Stimulated activated CD4-positive, alpha-beta T cell treated with anti-CD3 and anti-CD28 coated beads, Interleukin-12 subunit alpha, Interleukin-12 subunit beta, amount 100 ng/mL, for 24 hours (primary cell): ENCODE results near the gene DISP3.

Experiments
- DNase-seq, 2 experiments: peaks; one replicate each; pipeline ENCODE4 v3.0.0-alpha.2; 2020; ENCODE audit warnings: low read depth in 2 of 2

Gene DISP3

DNA sequence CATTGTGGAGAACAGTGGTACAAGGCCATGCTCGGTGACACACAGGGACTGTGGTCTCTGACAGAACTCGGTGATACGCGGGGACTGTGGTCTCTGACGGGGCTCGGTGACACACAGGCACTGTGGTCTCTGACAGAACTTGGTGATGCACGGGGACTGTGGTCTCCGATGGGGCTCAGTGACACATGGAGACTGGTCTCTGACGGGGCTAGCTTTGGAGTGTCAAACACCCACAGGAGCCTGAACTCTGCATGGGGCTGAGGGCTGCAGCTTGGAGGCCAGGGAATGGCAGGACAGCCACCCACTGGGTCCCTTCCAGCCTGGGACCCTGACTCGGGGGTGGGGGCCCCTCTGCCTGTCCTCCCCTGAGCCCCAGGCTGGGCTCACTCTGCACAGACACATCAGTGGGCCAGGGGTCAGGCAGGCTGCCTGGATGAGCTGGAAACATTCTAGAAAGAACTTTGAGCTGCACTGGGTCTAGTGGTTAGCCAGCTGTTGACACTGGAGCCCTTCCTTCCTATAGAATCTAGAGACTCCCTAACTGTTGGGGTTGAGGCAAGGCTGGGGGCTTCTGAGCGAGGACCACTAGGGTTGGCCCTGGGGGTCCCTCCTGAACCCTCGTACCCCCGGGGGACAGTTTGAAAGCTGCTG is 49.8 kb downstream of the DISP3 start:
- DNase-seq: no peak

DNA sequence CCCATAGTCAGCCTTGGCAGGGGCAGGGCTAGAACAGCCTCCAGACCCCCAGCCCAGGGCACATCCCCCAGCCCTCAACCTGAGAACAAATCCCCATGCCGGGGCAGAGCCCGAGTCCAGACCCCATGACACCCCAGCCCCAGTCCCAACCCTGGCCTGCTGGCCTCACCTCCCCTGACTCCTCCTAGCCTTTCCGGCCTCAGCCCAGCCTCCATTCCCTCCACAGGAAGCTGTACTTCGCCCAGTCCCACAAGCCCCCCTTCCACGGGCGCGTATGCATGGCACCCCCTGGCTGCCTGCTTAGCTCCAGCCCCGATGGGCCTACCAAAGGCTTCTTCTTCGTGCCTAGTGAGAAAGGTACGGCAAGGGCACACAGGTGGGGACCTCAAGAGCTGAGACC is 50.4 kb downstream of the DISP3 start:
- no peak for DNase-seq

DNA sequence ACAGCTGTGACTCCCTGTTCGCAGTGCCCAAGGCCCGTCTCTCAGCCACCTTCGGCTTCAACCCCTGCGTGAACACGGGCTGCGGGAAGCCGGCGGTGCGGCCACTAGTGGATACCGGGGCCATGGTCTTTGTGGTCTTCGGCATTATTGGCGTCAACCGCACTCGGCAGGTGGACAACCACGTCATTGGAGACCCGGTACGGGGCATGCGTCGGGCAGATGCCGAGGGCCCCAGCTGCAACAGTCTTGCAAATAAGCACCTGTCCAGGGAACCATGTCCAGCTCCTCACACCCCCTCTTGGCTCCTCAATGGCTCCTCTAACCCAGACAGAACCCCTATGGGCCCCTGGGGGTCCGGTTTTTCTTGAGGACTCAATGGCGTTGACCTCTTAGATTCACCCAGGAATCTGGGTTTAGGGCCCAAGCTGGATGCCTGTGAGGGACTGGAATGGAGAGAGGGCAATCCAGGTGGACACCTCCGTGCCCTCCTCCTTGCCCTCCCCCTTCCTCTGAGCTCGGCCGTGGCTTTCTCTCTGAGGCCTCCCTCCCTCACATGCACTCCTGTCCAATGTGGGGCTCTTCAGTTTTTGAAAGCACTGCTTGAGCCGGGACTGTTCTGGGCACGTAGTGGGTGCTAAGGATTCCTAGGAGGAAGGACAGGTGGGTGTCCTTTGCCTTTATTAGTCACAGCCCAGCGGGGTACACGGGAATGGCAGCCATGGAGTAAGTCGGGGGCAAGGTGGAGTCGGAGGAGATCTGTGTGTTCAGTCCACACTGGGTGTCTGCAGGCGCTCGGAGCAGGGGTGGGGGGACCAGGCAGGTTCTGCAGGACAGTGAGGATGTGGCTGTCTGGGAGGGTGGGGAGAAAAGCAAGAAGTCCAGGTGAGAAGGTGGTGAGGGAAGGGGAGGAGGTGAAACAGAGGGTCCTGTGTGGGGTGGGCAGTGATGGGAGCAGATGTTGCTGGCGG is 51.1 kb downstream of the DISP3 start:
- no peak for DNase-seq

DNA sequence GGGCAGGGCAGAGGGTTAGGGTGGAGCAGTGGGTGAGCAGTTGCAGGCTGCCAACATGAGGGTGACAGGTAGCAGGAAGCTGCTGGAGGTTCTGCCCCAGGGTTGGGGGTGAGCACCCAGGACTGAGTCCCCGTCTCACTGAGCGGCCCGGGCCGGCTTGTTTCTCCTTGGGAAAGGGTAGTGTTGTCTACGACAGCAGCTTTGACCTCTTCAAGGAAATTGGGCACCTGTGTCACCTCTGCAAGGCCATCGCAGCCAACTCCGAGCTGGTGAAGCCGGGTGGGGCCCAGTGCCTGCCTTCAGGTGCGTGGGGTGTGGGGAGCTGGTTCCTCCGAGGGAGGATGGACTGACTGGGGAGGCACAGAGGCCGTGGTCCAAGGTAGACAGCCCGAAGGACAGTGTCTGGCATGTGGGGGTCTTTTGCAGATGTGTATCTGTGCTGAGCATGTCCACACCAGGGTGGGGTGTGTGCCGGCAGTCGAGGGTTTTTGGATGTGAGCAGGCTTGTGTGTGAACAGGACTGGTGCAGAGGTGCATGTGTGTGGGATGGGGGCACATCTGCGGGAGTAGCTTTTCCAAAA is 51.9 kb downstream of the DISP3 start:
- no peak for DNase-seq

DNA sequence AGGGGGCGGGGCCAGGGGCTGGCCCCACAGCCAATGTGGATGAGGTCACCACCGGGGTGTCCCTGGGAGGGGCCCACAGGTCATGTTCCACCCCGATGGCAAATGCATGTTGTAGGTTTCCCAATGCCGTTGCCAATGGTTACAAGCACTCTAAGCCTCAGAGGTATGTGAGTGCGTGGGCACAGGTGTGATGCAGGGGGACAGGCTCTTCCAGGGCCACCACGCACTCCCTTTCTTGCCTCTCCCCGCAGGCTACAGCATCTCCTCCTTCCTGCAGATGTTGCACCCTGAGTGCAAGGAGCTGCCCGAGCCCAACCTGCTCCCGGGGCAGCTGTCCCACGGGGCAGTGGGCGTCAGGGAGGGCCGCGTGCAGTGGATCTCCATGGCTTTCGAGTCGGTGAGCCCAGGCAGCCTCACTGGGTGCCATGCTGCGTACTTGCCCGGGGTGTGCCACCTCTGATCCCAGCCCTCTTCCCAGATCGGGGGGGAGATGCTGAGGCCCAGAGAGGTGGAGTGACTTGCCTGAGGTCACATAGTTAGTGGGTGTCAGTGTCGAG is 52.4 kb downstream of the DISP3 start:
- no peak for DNase-seq

DNA sequence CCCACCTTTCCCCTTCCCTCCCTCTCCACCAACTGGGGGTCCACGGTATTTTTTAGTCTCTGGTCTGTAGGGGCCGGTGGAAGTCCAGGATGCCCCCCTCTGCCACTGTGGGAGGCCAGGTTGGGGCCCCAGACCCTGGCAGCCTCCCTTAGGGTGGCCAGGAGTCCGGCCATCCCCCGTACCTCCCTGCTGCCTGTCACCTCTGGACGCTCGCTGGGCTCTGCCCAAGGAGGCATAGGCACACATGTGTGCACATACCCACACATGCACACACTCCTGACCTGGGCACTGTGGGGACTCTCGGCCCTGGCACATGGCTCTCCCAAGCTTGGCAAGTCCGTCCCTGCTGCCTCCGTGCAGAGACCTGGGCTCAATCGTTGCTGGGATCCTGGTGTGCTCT is 53.0 kb downstream of the DISP3 start:
- no peak for DNase-seq

DNA sequence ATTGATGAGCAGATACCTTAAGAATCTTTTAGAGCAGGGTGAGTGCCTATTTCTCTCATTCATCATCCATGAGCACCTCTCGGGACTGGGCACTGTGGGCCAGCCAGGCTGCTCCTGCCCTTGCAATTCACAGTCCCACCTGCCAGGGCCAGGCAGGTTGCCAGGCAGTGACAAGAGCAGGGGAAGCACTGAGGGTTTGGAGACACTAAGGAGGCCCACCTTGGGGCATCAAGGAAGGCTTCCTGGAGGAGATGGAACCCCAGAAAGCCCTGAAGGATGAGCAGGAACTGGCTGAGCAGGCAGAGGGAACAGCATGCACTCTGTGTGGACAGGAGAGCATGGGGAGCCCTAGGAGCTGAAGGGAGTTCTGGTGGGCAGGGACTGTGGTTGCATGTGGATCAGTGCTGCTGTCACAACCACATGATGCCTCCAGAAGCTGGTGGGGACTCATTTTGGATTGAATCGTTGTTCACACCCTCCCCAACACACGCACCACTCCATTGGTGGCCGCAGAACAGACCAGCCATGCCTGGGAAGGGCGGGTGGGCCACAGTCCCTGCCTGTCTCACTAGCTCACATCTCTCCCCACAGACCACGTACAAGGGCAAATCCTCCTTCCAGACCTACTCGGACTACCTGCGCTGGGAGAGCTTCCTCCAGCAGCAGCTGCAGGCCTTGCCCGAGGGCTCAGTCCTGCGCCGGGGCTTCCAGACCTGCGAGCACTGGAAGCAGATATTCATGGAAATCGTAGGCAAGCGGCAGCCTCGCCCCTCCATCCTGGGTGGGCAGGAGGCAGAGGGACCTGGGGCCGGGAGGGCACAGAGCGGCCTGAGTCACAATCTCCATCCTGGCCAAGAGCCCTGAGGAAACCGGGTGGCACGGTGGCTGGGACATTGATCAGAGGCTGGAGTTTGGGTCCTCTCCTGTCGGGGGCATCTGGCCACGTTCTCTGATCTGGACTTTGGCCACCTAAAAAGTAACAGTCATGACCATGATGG is 55.1 kb downstream of the DISP3 start:
- DNase-seq: no peak

DNA sequence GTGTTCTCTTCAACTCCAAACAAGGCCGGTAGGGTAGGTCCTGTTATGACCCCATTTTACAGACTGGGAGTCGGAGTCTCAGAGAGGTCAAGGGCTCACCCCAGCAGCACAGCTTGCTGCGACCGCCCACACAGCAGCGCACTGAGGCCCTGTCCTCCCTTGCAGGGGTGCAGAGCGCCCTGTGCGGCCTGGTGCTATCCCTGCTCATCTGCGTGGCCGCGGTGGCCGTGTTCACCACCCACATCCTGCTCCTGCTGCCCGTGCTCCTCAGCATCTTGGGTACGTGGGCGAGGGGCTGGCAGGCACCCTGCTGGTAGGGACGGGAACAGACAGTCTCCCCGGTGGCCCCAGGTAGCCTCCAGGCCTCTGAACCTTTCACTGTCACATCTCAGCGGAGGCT is 55.9 kb downstream of the DISP3 start:
- no peak for DNase-seq

DNA sequence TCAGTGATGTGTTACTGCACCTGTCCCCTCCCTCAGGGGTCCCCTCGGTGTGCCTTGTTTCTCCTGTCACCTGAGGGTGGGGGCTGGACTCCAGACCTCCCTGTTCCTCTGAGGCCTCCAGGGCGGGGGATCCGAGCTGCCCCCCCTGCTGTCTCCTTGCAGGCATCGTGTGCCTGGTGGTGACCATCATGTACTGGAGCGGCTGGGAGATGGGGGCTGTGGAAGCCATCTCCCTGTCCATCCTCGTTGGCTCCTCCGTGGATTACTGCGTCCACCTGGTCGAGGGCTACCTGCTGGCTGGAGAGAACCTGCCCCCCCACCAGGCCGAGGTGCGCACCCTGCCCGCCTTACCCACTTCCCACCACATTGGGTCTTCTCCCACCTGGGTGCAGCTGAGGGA is 56.4 kb downstream of the DISP3 start:
- DNase-seq: no peak

DNA sequence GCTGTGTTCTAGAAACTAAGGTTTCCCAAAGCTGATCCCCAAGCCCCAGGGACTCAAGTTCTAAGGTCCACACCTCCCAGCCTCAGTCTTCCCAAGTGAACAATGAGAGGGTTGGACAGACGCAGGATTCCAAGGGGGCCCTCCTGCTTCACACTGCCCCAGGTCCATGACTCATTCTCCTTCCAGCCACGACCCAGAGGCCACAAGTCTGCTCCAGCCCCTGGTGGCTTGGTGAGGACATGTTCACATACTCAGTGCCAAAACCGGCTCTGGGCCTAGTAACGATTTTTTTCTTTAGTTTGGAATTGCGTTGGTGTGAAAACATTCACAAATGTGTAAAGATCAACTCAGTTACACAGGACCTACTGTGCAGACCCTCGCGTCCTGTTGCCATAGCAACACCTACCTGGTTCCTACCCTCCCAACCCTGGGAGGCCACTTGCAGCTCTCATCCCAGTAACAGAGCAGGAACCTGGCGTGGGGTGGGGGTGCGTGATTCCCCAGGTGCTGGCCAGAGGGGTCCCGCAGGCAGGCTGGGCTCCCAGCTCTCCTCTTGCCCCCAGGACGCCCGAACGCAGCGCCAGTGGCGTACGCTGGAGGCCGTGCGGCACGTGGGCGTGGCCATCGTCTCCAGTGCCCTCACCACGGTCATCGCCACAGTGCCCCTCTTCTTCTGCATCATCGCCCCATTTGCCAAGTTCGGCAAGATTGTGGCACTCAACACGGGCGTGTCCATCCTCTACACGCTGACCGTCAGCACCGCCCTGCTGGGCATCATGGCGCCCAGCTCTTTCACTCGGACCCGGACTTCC is 57.0 kb downstream of the DISP3 start:
- no peak for DNase-seq

DNA sequence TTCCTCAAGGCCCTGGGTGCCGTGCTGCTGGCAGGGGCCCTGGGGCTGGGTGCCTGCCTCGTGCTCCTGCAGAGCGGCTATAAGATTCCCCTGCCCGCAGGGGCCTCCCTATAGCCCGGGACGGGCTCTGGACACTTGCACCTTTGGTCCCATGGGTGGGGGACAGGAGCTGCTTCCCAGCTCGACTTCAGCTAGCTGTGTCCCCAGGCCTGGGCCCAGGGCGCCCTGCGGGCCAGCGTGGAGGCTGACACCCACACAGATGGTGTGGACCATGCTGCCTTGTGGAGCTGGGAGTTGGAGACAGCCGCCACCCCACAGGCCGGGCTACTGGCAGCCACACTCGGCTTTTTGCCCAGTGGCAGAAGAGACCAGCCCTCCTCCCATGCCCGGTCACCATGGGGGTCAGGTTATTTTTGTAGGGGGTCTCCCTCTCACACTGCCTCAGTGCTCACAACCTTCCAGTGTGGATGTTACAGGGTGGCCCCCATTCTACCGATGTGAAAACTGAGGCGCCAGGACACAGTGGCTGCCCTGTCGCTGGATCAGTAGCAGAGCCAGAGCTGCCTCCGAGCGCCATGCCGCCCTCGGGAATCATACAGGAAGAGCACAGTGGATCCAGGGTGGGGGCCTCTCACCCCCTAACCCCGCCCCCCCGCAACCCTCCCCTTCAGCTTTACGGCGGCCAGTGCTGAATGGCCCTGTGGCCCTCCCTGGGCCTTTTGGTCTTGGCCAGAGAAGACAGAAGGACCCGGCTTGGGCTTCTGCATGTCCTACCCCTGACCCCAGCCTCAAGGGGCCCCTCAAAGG is 57.8 kb downstream of the DISP3 start:
- DNase-seq: no peak

DNA sequence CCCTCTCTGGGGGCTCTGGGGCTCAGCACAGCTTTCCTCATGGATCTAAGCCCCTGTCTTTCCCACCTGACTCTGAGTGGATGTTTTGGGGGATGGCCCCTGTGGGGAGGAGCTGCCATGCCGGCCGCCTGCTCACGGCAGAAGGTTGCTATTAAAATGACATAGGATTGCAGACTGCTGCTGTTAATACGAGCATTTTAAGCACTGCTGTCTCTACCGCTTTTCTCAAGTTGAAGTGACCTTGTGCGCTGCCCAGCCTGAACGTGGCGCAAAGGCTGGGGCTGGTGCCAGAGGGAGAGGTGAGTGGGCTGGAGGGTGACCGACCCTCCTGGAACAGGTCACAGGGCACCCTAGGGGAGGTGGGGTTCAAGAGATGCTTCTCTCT is 58.4 kb downstream of the DISP3 start:
- no peak for DNase-seq

DNA sequence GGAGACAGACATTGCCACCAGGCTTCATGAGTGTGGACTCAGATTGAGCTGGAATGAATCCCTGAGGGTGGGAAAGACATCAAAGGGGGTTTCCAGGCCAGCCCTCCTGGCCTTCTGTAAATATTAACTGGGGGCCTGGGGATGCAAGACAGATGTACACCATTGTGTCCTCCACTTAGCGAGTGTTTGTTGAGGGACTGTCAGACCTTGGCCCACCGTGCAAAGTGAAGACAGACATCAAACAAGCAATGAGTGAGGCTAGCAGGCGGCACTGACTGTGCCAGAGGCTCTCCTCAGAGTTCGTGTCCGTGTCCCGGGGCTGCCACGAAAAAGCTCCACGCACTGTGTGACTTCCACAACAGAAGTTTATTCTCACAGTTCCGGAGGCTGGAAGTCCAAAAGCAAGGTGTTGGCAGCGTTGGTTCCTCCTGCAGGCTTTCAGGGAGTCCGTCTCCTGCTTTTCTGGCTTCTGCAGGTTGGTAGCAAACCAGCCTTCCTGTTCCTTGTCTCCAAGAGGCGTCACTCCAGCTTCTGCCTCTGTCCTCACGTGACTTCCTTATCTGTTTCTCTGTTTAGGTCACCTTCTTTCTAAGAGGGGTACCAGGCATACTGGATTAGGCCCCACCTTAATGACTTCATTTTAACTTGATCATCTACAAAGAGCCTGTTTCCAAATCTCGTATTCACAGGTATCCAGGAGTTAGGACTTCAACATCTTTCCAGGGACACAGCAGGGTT is 59.1 kb downstream of the DISP3 start:
- DNase-seq: no peak

DNA sequence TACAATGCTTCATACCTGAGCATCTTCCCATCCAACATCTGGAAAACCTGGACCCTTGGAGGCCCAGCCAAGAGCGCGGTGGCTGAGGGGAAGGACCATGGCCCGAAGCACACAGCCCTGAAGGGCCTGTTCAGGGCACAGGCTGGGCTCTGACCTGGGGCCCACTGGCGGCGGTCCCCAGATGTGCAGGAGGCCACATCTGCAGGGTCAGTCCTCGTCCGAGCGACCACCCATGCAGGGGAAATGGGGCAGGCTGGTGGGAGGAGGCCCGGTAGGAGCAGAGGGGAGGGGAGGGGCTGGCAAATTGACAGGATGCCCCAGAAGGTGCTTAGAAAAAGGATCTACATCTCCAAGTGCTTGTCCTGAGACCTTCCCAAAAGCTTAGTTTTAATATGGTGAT is 59.9 kb downstream of the DISP3 start:
- no peak for DNase-seq

DNA sequence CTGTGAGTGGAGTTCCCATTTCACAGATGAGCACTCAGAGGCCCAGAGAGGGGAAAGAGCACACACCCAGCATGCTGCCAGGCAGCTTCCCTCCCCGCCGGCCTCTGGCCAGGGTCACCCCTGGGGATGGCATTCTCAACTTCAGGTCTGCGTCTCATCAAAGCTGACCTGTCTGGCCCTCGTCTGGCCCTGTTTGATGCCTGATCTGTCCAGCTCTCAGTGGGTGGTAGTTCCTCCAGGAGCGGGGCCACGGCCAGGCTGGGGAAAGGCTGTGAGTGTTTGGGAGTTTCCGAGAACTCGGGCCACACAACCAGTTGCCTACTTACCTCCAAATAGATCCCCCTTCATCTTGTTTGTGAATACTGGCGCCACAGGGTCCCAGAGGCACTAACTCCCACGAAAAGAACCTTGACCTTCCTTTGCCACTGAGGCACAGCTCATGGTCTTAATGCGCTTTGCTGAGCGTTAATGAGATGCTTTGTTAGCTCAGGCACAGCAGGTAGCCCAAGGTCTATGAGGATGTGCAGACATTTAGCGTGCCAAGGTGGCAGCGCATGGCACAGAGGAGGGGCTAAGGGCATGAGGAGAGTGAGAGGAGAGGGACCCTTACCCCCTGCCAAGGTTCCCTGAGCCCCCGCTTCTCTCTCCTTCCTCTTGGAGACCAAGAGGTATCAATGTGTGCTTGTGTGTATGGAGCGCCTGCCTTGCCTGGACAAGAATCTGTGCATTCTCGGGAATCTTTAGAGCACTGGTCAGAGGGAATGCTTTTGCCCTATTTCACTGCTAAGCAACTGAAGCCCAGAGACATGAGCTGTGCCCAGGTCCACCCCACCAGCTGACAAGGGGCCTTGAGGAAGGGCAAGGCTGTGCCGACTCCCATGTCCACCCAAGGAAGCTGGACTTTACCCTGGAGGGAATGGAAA is 61.2 kb downstream of the DISP3 start:
- DNase-seq: no peak

DNA sequence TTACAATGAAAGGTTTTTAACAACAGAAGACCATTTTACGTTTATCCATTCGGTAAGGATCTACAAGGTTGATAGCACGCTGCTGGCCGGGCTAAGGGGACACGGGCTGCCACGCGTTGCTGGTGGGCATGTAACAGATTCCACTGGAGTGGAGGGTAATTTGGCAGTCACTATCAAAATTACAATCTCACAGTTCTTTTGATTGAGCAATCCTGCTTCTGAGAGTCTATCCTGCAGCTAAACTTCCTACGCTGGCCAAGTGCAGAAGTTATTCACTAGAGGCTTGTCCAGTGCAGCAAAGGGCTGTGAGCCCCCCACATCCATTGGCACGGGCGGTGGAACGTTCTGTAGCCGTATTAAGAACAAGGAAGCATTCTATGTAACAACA is 61.8 kb downstream of the DISP3 start:
- no peak for DNase-seq

DNA sequence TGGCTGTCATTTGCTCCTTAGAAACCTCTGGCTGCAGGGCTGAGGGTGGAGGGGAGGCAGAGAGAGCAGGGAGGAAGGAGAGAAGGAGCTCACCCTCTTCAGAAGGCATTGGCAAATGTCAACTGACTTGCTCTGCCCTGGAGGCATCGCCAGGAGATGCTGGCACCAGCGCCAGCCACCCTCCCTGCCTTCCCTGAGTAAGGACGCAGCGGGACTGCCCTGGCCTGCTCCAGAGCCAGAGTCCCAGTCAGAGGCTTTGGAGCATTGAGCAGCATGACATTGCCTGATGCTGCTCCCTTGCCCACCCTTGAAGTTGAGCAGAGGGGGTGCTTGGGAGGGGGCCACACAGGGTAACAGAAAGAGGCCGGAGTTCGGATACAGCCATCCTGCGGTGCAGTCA is 62.3 kb downstream of the DISP3 start:
- no peak for DNase-seq

DNA sequence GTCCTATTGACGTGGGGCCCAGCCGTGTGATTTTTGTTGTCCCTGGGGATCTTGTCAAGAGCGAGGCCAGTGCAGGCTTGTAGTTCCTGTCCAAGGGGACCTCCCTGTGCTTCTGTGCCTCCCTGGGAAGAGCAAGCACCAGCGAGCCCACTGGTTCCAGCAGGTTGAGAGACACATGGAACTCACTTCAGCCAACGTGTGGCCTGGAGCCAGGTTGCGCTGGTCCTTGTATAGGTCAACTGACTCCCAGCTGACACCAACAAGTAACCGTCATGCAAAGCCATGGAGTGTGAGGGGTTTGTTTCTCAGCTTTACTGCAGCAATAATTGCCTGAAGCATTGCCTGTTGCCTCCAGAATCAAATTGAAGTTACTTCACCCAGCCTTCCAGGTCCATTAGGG is 63.0 kb downstream of the DISP3 start:
- no peak for DNase-seq
